HG02763 (cell line): Measurements from ENCODE around the gene LCT.
A peak's percentile ranks its signal among the peaks of the same experiment; 100 is the strongest.

Experiments used
- ATAC-seq: cut with Tn5 transposase; IDR thresholded peaks from one replicate; pipeline ENCODE4 v1.9.1; 2021; ENCODE audit warnings: mild to moderate bottlenecking, moderate library complexity; ENCODE audit not compliant: unreplicated experiment

Gene LCT

GRCh38 chr2:135744760-135745314 lies 92.1 kb downstream of the LCT start:
- ATAC-seq = no peak

- no peak for ATAC-seq
These were observed 93.1 kb downstream of the LCT start for GRCh38 chr2:135743860-135744259.

GRCh38 chr2:135742325-135742757 lies 94.6 kb downstream of the LCT start:
- ATAC-seq = peak; percentile 22

GRCh38 chr2:135741395-135742324 lies 95.3 kb downstream of the LCT start, which contains the start of gene UBXN4:
Gene UBXN4, plus strand, starts transcription at chr2:135741855. Its CDS starts 75 bp downstream, at chr2:135741930.
- peak; percentile 93 for ATAC-seq

GRCh38 chr2:135741043-135741394 lies 96.0 kb downstream of the LCT start:
- ATAC-seq = no peak

- ATAC-seq = no peak
These were observed 96.8 kb downstream of the LCT start for GRCh38 chr2:135740206-135740605.
